Measurements from ENCODE around the gene SLC66A3.

Gene SLC66A3

DNA sequence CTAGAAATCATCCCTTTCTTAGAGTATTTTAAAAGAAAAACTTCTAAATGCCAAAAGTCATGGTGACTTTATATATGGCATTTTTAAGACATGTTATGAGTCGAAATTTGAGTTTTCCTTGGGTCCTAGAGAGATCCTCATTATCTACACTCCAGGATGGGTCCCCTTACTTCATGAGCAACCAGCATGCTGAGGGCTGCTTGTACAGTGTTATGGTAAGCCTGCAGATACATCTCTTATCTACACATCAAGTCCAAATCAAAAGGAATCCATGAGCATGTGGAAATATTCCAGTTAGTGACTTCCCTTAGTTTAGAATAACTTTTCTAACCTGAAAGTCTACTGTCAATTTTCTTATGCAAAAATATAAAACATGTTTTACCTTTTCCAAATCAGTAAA is 58.7 kb downstream of the SLC66A3 start:
- DNase-seq (ENCODE audit: low read depth), result no peak

GRCh38 chr2:11214770-11215169 is 59.5 kb downstream of the SLC66A3 start:
- no peak for DNase-seq (ENCODE audit: low read depth)

DNA sequence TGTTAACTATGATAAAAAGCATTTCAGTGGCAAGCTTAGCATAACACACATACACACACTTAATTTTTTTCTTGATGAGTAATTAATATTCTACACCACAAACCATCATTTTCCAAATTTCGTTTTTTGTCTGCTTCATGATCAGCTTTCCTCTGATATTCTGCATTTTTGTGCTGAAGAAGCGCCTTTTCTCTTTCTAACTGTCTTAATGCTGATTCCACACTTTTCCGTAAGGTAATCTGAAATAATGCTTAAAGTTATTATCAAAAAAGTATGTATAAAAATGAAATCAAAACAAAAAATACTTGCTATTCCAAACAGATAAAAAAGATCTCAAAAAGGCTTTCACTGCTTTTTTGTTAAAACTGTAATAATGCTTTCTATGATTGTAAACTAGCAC is 60.1 kb downstream of the SLC66A3 start:
- DNase-seq (ENCODE audit: low read depth), result no peak

- DNase-seq (ENCODE audit: low read depth), result no peak
Measured at GRCh38 chr2:11220445-11220844, 65.2 kb downstream of the SLC66A3 start.

DNA sequence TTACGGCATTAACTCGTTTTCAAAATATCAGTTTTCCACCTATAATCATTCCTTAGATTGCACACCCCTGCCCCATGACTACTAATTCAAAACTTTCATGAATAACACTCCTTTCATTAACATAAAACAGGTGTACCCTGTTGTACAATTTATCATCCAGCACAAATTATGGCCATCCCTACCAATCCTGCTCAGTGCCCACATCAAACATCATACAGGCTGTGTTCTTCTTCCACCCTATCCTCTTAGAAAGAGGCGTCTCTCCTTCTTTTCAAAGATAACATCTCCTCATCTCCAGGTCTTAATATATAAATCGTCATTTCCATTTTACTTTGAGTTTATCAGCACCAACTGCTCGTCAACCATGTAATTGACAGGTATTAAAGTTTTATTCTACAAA is 67.6 kb downstream of the SLC66A3 start:
- no peak for DNase-seq (ENCODE audit: low read depth)

GRCh38 chr2:11224887-11225286 is 69.6 kb downstream of the SLC66A3 start:
- DNase-seq (ENCODE audit: low read depth), result no peak

GRCh38 chr2:11227595-11227994 is 72.3 kb downstream of the SLC66A3 start:
- DNase-seq (ENCODE audit: low read depth), result no peak

All from non-pigmented ciliary epithelial cell (primary cell).